ENCODE data around the gene ADCY2.

ADCY2 gene

DNA sequence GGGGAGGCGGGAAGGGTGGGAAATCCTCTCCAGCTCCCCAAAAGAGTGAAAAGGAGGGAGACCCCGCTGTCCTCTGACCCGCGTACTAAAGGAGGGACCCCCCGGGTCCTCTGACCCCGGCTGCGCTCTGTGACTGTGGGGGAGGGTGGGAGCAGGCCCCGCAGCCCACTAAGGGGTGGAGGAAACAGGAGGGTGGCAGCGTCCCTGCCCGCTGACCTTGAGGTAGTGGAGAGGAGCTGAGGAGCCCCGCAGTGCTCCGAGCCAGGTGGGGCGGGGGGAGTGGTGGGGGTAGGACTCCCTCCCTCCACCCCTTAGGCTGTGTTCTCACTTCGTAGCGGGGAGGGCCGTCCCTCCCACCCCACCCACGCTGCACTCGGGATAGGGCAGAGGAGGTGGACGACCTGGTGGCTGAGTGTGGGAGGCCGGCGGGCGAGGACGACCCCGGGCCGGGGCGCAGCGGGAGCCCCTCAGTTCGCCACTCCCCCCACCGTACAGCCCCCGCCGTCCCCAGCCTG is 449 bp upstream of the ADCY2 start (continued):
- TF ChIP-seq, protein P1, sequence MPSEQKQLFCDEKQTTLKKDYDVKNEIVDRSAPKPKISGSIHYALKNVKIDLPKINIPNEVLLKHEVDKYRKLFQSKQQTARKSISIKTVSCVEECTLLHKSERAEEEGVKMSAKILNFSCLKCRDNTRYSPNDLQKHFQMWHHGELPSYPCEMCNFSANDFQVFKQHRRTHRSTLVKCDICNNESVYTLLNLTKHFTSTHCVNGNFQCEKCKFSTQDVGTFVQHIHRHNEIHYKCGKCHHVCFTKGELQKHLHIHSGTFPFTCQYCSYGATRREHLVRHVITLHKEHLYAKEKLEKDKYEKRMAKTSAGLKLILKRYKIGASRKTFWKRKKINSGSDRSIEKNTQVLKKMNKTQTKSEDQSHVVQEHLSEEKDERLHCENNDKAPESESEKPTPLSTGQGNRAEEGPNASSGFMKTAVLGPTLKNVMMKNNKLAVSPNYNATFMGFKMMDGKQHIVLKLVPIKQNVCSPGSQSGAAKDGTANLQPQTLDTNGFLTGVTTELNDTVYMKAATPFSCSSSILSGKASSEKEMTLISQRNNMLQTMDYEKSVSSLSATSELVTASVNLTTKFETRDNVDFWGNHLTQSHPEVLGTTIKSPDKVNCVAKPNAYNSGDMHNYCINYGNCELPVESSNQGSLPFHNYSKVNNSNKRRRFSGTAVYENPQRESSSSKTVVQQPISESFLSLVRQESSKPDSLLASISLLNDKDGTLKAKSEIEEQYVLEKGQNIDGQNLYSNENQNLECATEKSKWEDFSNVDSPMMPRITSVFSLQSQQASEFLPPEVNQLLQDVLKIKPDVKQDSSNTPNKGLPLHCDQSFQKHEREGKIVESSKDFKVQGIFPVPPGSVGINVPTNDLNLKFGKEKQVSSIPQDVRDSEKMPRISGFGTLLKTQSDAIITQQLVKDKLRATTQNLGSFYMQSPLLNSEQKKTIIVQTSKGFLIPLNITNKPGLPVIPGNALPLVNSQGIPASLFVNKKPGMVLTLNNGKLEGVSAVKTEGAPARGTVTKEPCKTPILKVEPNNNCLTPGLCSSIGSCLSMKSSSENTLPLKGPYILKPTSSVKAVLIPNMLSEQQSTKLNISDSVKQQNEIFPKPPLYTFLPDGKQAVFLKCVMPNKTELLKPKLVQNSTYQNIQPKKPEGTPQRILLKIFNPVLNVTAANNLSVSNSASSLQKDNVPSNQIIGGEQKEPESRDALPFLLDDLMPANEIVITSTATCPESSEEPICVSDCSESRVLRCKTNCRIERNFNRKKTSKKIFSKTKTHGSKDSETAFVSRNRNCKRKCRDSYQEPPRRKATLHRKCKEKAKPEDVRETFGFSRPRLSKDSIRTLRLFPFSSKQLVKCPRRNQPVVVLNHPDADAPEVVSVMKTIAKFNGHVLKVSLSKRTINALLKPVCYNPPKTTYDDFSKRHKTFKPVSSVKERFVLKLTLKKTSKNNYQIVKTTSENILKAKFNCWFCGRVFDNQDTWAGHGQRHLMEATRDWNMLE (tag by site-specific recombination; conservative IDR thresholded peaks at IDR 0.05; ENCODE audit: low read depth), result no peak
- TF ChIP-seq, protein P2, sequence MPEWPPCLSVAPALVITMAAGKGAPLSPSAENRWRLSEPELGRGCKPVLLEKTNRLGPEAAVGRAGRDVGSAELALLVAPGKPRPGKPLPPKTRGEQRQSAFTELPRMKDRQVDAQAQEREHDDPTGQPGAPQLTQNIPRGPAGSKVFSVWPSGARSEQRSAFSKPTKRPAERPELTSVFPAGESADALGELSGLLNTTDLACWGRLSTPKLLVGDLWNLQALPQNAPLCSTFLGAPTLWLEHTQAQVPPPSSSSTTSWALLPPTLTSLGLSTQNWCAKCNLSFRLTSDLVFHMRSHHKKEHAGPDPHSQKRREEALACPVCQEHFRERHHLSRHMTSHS (tag by site-specific recombination; IDR thresholded peaks at IDR 0.05), result no peak
- TF ChIP-seq, protein P3, sequence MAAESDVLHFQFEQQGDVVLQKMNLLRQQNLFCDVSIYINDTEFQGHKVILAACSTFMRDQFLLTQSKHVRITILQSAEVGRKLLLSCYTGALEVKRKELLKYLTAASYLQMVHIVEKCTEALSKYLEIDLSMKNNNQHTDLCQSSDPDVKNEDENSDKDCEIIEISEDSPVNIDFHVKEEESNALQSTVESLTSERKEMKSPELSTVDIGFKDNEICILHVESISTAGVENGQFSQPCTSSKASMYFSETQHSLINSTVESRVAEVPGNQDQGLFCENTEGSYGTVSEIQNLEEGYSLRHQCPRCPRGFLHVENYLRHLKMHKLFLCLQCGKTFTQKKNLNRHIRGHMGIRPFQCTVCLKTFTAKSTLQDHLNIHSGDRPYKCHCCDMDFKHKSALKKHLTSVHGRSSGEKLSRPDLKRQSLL (tag by site-specific recombination; IDR thresholded peaks at IDR 0.05), result no peak
- no peak for TF ChIP-seq ZNF175 (tag by site-specific recombination; IDR thresholded peaks at IDR 0.05)

DNA sequence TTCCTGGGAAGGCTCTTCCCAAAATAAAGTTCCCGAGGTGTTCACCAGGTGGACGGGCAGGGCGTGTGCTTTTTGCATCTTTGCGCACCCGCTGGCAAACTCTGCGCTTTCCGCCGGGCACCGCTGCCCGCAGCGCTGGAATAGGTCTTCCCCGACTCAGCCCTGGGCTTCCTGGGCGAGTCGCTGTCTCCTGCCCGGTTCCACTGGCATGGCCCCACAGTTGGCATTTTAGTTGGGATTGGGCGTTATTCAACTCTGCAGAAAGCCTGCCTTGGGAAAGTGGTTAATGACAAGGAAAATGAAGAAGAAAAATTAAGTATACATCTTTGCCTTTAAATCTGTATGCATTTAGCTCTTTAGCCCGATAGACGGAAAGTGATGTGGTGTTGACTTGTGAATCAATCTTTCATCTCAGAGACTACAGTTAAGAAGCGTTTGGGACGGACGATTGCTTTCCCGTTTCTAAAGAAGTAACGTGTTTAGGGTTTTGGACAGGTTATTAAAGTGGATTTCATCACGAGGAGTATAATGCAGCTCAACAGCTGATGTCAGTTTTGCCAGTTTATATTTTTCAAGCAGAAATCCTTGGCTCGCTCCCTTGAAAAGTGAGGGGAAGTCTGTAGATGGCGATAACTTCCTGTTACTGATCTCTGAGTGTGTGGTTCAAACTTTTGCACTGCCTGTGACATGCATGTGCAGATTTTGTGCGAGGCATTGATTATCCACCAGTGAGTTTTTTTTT is 946 bp downstream of the ADCY2 start:
- POLR2A ChIA-PET, result interaction anchor here (0.6 to 1.0 kb wide), 3 partner anchors 191 to 476 kb away, joined by 3 to 9 read pairs (median 3); no protein-coding TSS in a partner anchor
- Histone ChIP-seq H3K9me3 (ENCODE audit: control insufficient read depth, insufficient read depth, low read depth, low read length) (no peaks in the 10 kb centered on the region), H3K4me1 (ENCODE audit: control insufficient read depth, insufficient read depth, low read length) (peaks cover 2% of the 10 kb centered on the region; the same call in 1 of the 2 replicates), H3K27ac (ENCODE audit: extremely low read depth, low read depth, low read length) (no peak overlapping the region), H3K36me3 (ENCODE audit: control insufficient read depth in 2 of 2, insufficient read depth in 1 of 2, low read length in 2 of 2) (no peaks in the 10 kb centered on the region), H3K4me3 (ENCODE audit: low read depth, low read length) (peak overlapping the region; percentile 68)
- CTCF ChIA-PET, result interaction anchor here (0.5 to 4.6 kb wide), 12 partner anchors 11 to 1012 kb away, joined by 3 to 38 read pairs (median 4); no protein-coding TSS in a partner anchor
- 0 out of 2 replicates have a peak, but pooled peaks have one; percentile 9 for TF ChIP-seq MEIS1 (CRISPR knock-in tag; IDR thresholded peaks at IDR 0.05; ENCODE audit: borderline replicate concordance)
- TF ChIP-seq, protein P4, sequence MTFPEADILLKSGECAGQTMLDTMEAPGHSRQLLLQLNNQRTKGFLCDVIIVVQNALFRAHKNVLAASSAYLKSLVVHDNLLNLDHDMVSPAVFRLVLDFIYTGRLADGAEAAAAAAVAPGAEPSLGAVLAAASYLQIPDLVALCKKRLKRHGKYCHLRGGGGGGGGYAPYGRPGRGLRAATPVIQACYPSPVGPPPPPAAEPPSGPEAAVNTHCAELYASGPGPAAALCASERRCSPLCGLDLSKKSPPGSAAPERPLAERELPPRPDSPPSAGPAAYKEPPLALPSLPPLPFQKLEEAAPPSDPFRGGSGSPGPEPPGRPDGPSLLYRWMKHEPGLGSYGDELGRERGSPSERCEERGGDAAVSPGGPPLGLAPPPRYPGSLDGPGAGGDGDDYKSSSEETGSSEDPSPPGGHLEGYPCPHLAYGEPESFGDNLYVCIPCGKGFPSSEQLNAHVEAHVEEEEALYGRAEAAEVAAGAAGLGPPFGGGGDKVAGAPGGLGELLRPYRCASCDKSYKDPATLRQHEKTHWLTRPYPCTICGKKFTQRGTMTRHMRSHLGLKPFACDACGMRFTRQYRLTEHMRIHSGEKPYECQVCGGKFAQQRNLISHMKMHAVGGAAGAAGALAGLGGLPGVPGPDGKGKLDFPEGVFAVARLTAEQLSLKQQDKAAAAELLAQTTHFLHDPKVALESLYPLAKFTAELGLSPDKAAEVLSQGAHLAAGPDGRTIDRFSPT (tag by site-specific recombination; IDR thresholded peaks at IDR 0.05), result 0 out of 2 replicates have a peak, but pooled peaks have one; percentile 13
- TF ChIP-seq, protein P5, sequence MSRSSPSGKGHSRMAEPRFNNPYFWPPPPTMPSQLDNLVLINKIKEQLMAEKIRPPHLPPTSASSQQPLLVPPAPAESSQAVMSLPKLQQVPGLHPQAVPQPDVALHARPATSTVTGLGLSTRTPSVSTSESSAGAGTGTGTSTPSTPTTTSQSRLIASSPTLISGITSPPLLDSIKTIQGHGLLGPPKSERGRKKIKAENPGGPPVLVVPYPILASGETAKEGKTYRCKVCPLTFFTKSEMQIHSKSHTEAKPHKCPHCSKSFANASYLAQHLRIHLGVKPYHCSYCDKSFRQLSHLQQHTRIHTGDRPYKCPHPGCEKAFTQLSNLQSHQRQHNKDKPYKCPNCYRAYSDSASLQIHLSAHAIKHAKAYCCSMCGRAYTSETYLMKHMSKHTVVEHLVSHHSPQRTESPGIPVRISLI (tag by site-specific recombination; IDR thresholded peaks at IDR 0.05), result peak; percentile 52; the same call in 1 of the 2 replicates
- TF ChIP-seq ZNF701 (tag by site-specific recombination; IDR thresholded peaks at IDR 0.05), result no peak
- 0 out of 2 replicates have a peak, but pooled peaks have one; percentile 56 for TF ChIP-seq ZNF335 (tag by site-specific recombination; conservative IDR thresholded peaks at IDR 0.05)
- no peak for TF ChIP-seq EGR2 (tag by site-specific recombination; IDR thresholded peaks at IDR 0.05; ENCODE audit: low read depth)
- no peak for TF ChIP-seq ZNF133 (tag by site-specific recombination; IDR thresholded peaks at IDR 0.05)
- TF ChIP-seq ZNF791 (tag by site-specific recombination; IDR thresholded peaks at IDR 0.05), result no peak
- TF ChIP-seq, protein P6, sequence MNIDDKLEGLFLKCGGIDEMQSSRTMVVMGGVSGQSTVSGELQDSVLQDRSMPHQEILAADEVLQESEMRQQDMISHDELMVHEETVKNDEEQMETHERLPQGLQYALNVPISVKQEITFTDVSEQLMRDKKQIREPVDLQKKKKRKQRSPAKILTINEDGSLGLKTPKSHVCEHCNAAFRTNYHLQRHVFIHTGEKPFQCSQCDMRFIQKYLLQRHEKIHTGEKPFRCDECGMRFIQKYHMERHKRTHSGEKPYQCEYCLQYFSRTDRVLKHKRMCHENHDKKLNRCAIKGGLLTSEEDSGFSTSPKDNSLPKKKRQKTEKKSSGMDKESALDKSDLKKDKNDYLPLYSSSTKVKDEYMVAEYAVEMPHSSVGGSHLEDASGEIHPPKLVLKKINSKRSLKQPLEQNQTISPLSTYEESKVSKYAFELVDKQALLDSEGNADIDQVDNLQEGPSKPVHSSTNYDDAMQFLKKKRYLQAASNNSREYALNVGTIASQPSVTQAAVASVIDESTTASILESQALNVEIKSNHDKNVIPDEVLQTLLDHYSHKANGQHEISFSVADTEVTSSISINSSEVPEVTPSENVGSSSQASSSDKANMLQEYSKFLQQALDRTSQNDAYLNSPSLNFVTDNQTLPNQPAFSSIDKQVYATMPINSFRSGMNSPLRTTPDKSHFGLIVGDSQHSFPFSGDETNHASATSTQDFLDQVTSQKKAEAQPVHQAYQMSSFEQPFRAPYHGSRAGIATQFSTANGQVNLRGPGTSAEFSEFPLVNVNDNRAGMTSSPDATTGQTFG (tag by site-specific recombination; IDR thresholded peaks at IDR 0.05; ENCODE audit: borderline replicate concordance), result no peak

All from HEK293 (cell line).